ENCODE data around the gene TPRX1.
"Not testable (repeated sequence)": the region's sequence is repeated elsewhere in the genome, so short reads cannot be mapped to it uniquely, and the experiment has no call there.

The TPRX1 gene

GRCh38 chr19:47768604-47769003 is 35.7 kb downstream of the TPRX1 start:
- DNase-seq (ENCODE audit: low read depth in 1 of 2, low spot score in 1 of 2) = no peak

GRCh38 chr19:47767349-47767748 is 37.0 kb downstream of the TPRX1 start:
- no peak for DNase-seq (ENCODE audit: low read depth in 1 of 2, low spot score in 1 of 2)

GRCh38 chr19:47766670-47767069 is 37.7 kb downstream of the TPRX1 start:
- DNase-seq (ENCODE audit: low read depth in 1 of 2, low spot score in 1 of 2) = no peak

- DNase-seq (ENCODE audit: low read depth in 1 of 2, low spot score in 1 of 2) = no peak
These were observed 38.1 kb downstream of the TPRX1 start for GRCh38 chr19:47766359-47766620.

- DNase-seq (ENCODE audit: low read depth in 1 of 2, low spot score in 1 of 2) = no peak
These were observed 38.6 kb downstream of the TPRX1 start for GRCh38 chr19:47765523-47766358.

- not testable (repeated sequence) for DNase-seq (ENCODE audit: low read depth in 1 of 2, low spot score in 1 of 2)
These were observed 39.6 kb downstream of the TPRX1 start for GRCh38 chr19:47764705-47765104.

GRCh38 chr19:47762615-47763308 is 41.6 kb downstream of the TPRX1 start:
- no peak for DNase-seq (ENCODE audit: low read depth in 1 of 2, low spot score in 1 of 2)

GRCh38 chr19:47762151-47762550 is 42.2 kb downstream of the TPRX1 start:
- DNase-seq (ENCODE audit: low read depth in 1 of 2, low spot score in 1 of 2) = no peak

GRCh38 chr19:47761566-47761965 is 42.8 kb downstream of the TPRX1 start:
- DNase-seq (ENCODE audit: low read depth in 1 of 2, low spot score in 1 of 2) = no peak

GRCh38 chr19:47760632-47760999 is 43.7 kb downstream of the TPRX1 start:
- no peak for DNase-seq (ENCODE audit: low read depth in 1 of 2, low spot score in 1 of 2)

- no peak for DNase-seq (ENCODE audit: low read depth in 1 of 2, low spot score in 1 of 2)
These were observed 45.9 kb downstream of the TPRX1 start for GRCh38 chr19:47758443-47758804.

GRCh38 chr19:47757617-47758442 is 46.5 kb downstream of the TPRX1 start:
- DNase-seq (ENCODE audit: low read depth in 1 of 2, low spot score in 1 of 2) = no peak

GRCh38 chr19:47756953-47757608 is 47.3 kb downstream of the TPRX1 start:
- no peak for DNase-seq (ENCODE audit: low read depth in 1 of 2, low spot score in 1 of 2)

GRCh38 chr19:47756627-47756929 is 47.8 kb downstream of the TPRX1 start:
- DNase-seq (ENCODE audit: low read depth in 1 of 2, low spot score in 1 of 2) = no peak

- no peak for DNase-seq (ENCODE audit: low read depth in 1 of 2, low spot score in 1 of 2)
These were observed 48.4 kb downstream of the TPRX1 start for GRCh38 chr19:47755762-47756626.

- no peak for DNase-seq (ENCODE audit: low read depth in 1 of 2, low spot score in 1 of 2)
These were observed 49.1 kb downstream of the TPRX1 start for GRCh38 chr19:47755065-47755761.

GRCh38 chr19:47754206-47755064 is 49.9 kb downstream of the TPRX1 start:
- DNase-seq (ENCODE audit: low read depth in 1 of 2, low spot score in 1 of 2) = no peak

GRCh38 chr19:47752440-47753211 is 51.7 kb downstream of the TPRX1 start:
- DNase-seq (ENCODE audit: low read depth in 1 of 2, low spot score in 1 of 2) = no peak
